HepG2 (cell line): ENCODE data around the gene HECTD4. TPM values are rescaled to one million over a fixed set of nuclear protein-coding genes. Genes with fewer than 3 reads are reported as not detected.

ENCODE experiments used
- ASH2L ChIP-seq: fragments of 300-600, 200-600 bp; sonication (generic); IDR thresholded peaks from 2 replicates; pipeline ENCODE4 v1.7.0; 2017; ENCODE audit warnings: low read depth, mild to moderate bottlenecking, moderate library complexity, mixed read lengths, low read length; ENCODE audit not compliant: insufficient read length
- CBX5 ChIP-seq: sonication (generic); formaldehyde crosslinking; IDR thresholded peaks from 2 replicates; pipeline ENCODE4 v1.4.0; 2020; ENCODE audit warnings: missing genetic modification reagents, borderline replicate concordance
- CCDC6 ChIP-seq: sonication (generic); formaldehyde crosslinking; IDR thresholded peaks from 2 replicates; pipeline ENCODE4 v1.8.1; 2022; ENCODE audit warnings: mild to moderate bottlenecking, missing genetic modification reagents, moderate library complexity
- CENPBD1 ChIP-seq: sonication (generic); formaldehyde crosslinking; IDR thresholded peaks from 2 replicates; pipeline ENCODE4 v1.8.0; 2022; ENCODE audit warnings: missing genetic modification reagents, low read depth, mild to moderate bottlenecking, borderline replicate concordance
- GLI4 ChIP-seq: sonication (generic); formaldehyde crosslinking; IDR thresholded peaks from 2 replicates; pipeline ENCODE4 v1.5.1; 2020; ENCODE audit warnings: missing genetic modification reagents, mild to moderate bottlenecking, moderate library complexity, borderline replicate concordance
- HMGXB3 ChIP-seq: sonication (generic); formaldehyde crosslinking; IDR thresholded peaks from 2 replicates; pipeline ENCODE4 v1.4.0; 2020; ENCODE audit warnings: missing genetic modification reagents, borderline replicate concordance
- NCOA1 ChIP-seq: sonication (generic); formaldehyde crosslinking; IDR thresholded peaks from 2 replicates; pipeline ENCODE4 v1.9.0; 2021; ENCODE audit warnings: missing genetic modification reagents
- PATZ1 ChIP-seq: sonication (generic); formaldehyde crosslinking; IDR thresholded peaks from 2 replicates; pipeline ENCODE4 v1.4.0; 2020; ENCODE audit warnings: missing genetic modification reagents
- PRMT3 ChIP-seq: sonication (generic); formaldehyde crosslinking; IDR thresholded peaks from 2 replicates; pipeline ENCODE4 v1.8.1; 2022; ENCODE audit warnings: low read depth, mild to moderate bottlenecking, moderate library complexity, missing genetic modification reagents, borderline replicate concordance
- RARA ChIP-seq: IDR thresholded peaks from 2 replicates; pipeline ENCODE4 v1.6.1; 2016; ENCODE audit warnings: missing genetic modification reagents, missing compliant biosample characterization
- RBFOX2 ChIP-seq: fragments of 200-400 bp; formaldehyde crosslinking; IDR thresholded peaks from 2 replicates; pipeline ENCODE4 v1.6.1; 2017; ENCODE audit warnings: low read depth, mild to moderate bottlenecking, low read length
- SAP130 ChIP-seq: IDR thresholded peaks from 2 replicates; pipeline ENCODE4 v1.6.1; 2016; ENCODE audit warnings: low read depth
- SIX1 ChIP-seq: sonication (generic); formaldehyde crosslinking; IDR thresholded peaks from 2 replicates; pipeline ENCODE4 v1.4.0; 2020; ENCODE audit warnings: missing genetic modification reagents, borderline replicate concordance
- SRF ChIP-seq: IDR thresholded peaks from 2 replicates; pipeline ENCODE4 v1.6.1; 2011; ENCODE audit warnings: mild to moderate bottlenecking, low read depth, low read length, moderate library complexity
- TCF12 ChIP-seq, 2 experiments: fragments of 450-650 bp in 1 of 2; sonication (generic) in 1 of 2; formaldehyde crosslinking in 1 of 2; IDR thresholded peaks; 2 replicates each; pipeline versions ENCODE4 v1.6.1 to v1.8.0; 2017 to 2022; ENCODE audit warnings: antibody characterized with exemption in 1 of 2, mild to moderate bottlenecking in 1 of 2, missing genetic modification reagents in 1 of 2, moderate library complexity in 1 of 2
- TP53 ChIP-seq: sonication (generic); formaldehyde crosslinking; conservative IDR thresholded peaks from 2 replicates; pipeline ENCODE4 v1.4.0; 2020; ENCODE audit warnings: missing genetic modification reagents
- ZNF382 ChIP-seq: sonication (generic); formaldehyde crosslinking; IDR thresholded peaks from 2 replicates; pipeline ENCODE4 v1.5.0; 2020; ENCODE audit warnings: missing genetic modification reagents, mild to moderate bottlenecking, borderline replicate concordance
- ZNF441 ChIP-seq: sonication (generic); formaldehyde crosslinking; IDR thresholded peaks from 2 replicates; pipeline ENCODE4 v1.7.0; 2021; ENCODE audit warnings: missing genetic modification reagents, borderline replicate concordance
- ZNF576 ChIP-seq: sonication (generic); formaldehyde crosslinking; IDR thresholded peaks from 2 replicates; pipeline ENCODE4 v1.4.0; 2020; ENCODE audit warnings: mild to moderate bottlenecking, missing genetic modification reagents
- ZNF652 ChIP-seq: IDR thresholded peaks from 2 replicates; pipeline ENCODE4 v1.6.1; 2016; ENCODE audit warnings: low read depth, borderline replicate concordance
- ZNF720 ChIP-seq: sonication (generic); formaldehyde crosslinking; IDR thresholded peaks from 2 replicates; pipeline ENCODE4 v1.4.0; 2020; ENCODE audit warnings: missing genetic modification reagents
- ZNF83 ChIP-seq: sonication (generic); formaldehyde crosslinking; IDR thresholded peaks from 2 replicates; pipeline ENCODE4 v1.4.0; 2020; ENCODE audit warnings: missing genetic modification reagents, mild to moderate bottlenecking, borderline replicate concordance
- polyA plus RNA-seq, 8 experiments: library from polyadenylated mRNA; depleted of rRNA in 3 of 8; stranded (reverse) in 7 of 8; unstranded in 1 of 8; fragments of >200 nt; fragmentation: Illumina TruSeq in 4 of 8; extraction: Trizol in 4 of 8; gene quantifications; 2 replicates each; pipeline versions ENCODE4 v1.2.1 to v1.2.3, GENCODE V29; 2011 to 2016; ENCODE audit warnings: low read depth in 4 of 8, missing spikeins in 1 of 8, mixed read lengths in 1 of 8; ENCODE audit not compliant: insufficient read depth in 1 of 8
- total RNA-seq, 5 experiments: library from RNA; depleted of rRNA; stranded (reverse); fragments of >200 nt; fragmentation: Illumina TruSeq; extraction: Trizol; gene quantifications; 2 replicates each; pipeline ENCODE4 v1.2.3, GENCODE V29; 2016; ENCODE audit warnings: low read depth in 1 of 5

Gene HECTD4
- total and polyA plus RNA-seq, 2 of the 13 experiments (the other 11 are each of a cell fraction or from before 2014, with no cell fraction given): 9.0 to 11.4 TPM

DNA sequence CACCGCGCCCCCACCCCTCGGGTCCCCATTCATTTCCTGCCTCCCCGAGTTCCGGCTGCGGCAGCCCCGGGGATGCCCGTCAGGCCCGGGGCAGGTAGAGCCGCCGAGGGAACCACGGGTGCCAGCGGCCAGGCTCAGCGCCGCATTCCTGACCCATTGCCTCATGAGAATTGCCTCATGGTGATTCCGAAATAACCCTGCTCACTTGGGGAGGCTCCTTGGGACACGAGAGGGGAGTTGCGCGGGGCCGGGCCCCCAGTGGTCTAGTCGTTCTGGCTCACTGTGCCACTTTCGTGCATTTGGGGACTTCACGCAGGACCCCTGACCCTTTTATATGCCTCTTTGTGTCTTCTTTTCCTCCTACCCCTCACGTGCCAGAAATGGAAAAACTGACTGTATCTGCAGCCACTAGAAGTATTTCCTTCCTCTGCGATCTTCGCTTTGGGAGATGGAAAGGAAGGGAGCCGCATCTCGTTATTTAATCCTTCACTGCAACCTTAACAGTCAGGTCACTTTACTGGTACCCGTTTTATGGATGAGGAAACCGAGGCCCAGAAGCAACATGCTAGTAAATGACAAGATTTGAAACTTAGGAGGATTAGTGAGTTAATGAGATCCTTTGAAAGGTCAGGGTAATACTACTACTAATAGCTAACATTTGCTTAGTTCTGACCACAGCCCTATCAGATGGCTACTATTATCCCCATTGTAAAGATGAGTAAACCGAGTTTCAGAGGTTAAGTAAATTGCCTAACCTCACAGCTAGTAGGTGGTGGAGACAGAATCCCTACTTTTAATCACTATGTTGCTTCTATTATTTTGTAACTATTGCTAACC is 37.3 kb upstream of the HECTD4 start (continued):
- peak; percentile 9; the same call in 1 of the 2 replicates for TF ChIP-seq SAP130
- no peak for TF ChIP-seq RARA (CRISPR knock-in tag)
- no peak for TF ChIP-seq ZNF382 (CRISPR knock-in tag)
- no peak for TF ChIP-seq GLI4 (CRISPR knock-in tag)
- no peak for TF ChIP-seq RBFOX2
- no peak for TF ChIP-seq CCDC6 (CRISPR knock-in tag)
- TF ChIP-seq ASH2L: no peak
- TF ChIP-seq CBX5 (CRISPR knock-in tag): no peak
- TF ChIP-seq CENPBD1 (CRISPR knock-in tag): 0 out of 2 replicates have a peak, but pooled peaks have one; percentile 13
- no peak for TF ChIP-seq TCF12 (IDR thresholded peaks at IDR 0.05)
- peak; percentile 13; the same call in 1 of the 2 replicates for TF ChIP-seq TCF12 (CRISPR knock-in tag; IDR thresholded peaks at IDR 0.05)
- TF ChIP-seq ZNF441 (CRISPR knock-in tag): 0 out of 2 replicates have a peak, but pooled peaks have one; percentile 27
- TF ChIP-seq ZNF720 (CRISPR knock-in tag): no peak
- 0 out of 2 replicates have a peak, but pooled peaks have one; percentile 59 for TF ChIP-seq NCOA1 (CRISPR knock-in tag)
- 0 out of 2 replicates have a peak, but pooled peaks have one; percentile 15 for TF ChIP-seq PATZ1 (CRISPR knock-in tag)
- no peak for TF ChIP-seq SIX1
- no peak for TF ChIP-seq ZNF652 (CRISPR knock-in tag)
- TF ChIP-seq PRMT3 (CRISPR knock-in tag): 0 out of 2 replicates have a peak, but pooled peaks have one; percentile 54
- TF ChIP-seq ZNF576 (CRISPR knock-in tag): no peak
- TF ChIP-seq ZNF83 (CRISPR knock-in tag): no peak
- no peak for TF ChIP-seq HMGXB3
- no peak for TF ChIP-seq SRF
- 0 out of 2 replicates have a peak, but pooled peaks have one; percentile 56 for TF ChIP-seq TP53 (CRISPR knock-in tag)
